Measurements from ENCODE around the gene MMP15.
"Not testable (repeated sequence)": the region's sequence is repeated elsewhere in the genome, so short reads cannot be mapped to it uniquely, and the experiment has no call there.

MMP15 gene

DNA sequence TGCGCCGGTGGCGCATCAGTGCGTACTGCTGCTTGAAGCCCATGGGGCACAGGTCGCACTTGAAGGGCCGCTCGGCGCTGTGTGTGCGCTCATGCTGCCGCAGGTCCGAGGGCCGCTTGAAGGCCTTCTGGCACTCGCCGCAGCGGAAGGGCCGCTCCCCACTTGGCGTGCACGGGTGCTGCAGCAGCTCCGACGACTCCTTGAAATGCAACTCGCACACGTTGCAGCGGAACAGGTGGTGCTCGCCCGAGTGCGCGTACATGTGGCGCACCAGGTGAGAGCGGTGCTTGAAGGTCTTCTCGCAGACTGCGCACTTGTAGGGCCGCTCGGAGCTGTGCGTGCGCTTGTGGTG, 28.4 kb upstream of the MMP15 start:
- DNase-seq, result no peak

DNA sequence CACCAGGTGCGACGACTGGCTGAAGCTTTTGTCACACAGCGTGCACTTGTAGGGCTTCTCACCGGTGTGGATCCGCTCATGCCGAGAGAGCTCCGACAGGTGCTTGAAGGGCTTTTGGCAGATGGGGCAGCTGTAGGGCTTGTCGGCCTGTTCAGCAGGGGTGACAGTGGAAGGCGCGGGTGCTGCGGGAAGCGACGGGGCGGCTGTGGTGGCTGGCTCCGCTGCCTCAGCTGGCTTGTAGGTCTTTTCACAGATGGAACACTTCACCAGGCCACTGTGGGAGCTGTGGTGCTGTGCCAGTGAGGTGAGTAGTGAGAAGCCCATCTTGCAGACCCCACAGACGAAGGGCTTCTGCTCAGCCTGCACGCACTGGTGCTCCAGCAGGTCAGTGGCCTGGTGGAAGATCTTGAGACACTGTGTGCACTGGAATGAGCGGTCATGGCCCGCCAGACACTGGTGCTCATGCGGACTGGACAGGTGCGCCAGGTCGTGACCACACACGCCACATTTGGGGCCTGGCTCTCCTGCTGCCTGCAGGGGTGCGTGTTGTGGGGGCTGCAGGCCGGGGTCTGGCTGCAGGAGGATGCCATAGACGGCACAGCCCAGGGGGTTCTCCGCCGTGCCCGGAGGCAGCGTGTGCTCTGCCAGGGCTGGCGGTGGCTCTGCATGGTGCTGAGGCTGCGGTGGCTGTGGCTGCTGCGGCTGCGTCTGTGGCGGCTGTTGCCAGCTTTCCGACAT, 27.9 kb upstream of the MMP15 start:
- no peak for DNase-seq

DNA sequence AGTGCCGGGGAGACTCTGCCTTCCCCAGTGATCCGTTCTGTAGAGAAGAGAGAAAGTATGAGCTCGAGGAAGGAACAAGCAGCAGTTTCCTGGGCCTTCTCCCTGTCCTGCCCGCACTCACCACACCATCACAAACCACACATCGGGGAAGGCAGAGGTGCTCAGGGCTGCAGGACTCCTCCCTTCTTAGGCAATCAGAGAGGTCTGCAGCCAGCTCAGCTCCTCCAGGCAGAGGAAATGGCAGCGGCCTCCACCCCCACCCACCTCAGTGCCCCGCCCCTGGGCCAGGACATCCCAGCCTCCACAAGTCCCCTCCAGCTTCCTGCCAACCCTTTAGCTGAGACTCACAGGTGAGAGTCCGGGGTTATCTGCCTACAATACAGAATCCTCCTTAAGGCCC, 27.1 kb upstream of the MMP15 start:
- peak; percentile 41 to 46 for DNase-seq

DNA sequence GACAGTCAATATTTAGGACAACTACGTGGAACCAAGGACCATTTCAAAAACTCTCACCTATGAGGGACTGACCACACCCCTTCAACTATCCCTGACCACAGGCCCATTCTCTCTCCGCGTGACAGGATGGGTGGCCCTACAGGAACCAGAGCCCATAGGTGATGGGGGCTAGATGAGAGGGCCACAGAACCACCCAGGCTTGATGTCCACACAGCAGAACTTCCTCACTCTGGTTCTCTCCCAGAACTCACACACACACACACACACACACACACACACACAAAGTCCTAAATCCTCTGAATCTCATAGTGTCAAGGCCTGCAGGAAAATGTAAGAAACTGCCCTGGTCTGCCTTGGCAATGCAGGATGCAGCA, 26.6 kb upstream of the MMP15 start:
- DNase-seq, result no peak

DNA sequence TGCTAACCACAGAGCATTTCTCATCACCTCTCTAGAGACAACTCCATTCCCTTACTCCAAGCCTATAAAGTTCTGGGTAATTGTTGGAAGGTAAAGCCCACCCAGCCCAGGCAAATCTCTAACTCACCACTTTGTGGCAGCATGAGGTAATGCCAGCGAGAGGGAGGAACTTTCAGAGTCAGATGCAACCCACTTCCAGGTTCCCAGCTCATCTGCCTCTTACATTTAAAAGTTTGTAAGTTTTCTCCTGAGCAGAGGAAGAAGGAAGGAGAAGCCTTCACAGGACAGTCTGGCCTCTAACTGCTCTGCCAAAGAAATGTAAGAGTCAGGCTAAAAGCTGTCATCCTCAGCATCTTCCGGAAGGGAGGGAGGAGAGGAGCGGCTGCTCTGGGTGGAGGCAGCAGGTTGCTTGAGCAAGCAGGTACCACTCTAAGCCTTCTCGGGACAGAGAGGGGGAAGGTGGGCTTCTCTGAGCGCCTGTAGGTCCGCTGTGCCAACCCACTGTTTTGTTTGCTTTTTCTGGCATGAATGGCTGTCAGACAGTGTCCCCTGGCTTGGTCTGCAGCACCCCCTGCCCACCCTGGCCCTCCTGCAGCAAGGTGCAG, 26.1 kb upstream of the MMP15 start:
- DNase-seq, result peak in 1 of 2 experiments; percentile 18

DNA sequence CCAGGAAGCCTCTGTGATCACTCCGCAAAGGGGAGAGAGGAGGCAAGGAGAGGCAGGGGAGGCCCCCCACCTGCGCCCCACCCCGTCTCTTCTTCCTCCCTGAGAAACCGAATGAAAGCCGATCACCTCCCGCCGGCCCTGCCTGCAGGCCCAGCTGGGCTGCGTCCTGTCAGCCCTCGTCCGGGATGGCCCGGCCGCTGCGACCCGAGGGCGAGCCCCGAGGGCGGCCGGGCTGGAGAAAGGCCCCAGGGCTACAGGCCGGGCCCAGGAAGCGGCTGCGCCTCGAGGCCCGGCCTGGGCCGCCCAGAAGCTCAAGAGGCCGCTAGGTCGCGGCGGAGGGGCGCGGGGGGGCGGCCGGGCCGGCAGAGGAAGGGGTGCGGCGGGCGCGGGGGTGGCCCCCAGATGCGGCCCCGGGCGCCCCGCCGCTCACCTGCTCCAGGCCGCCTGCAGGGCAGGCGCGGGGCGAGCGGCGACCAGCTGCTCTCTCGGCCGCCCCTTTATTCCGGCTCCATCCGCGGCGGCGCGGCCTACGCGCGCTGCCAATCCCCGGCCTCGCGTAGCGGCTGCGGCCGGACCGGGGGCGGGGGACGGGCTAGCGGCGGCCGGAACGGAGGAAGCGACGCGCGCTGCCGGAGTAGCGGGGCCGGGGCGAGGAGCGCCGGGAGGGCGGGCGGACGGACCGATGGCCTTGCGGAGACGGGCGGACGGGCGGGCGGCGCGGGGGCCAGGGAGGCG, 25.4 kb upstream of the MMP15 start, which contains the start of gene ZNF319:
TSS of gene ZNF319 (minus strand) at position 702 of the 735 bp plus-strand sequence. CDS start 2,407 bp downstream, outside the sequence.
- DNase-seq, result peak in 1 of 2 experiments; percentile 20

DNA sequence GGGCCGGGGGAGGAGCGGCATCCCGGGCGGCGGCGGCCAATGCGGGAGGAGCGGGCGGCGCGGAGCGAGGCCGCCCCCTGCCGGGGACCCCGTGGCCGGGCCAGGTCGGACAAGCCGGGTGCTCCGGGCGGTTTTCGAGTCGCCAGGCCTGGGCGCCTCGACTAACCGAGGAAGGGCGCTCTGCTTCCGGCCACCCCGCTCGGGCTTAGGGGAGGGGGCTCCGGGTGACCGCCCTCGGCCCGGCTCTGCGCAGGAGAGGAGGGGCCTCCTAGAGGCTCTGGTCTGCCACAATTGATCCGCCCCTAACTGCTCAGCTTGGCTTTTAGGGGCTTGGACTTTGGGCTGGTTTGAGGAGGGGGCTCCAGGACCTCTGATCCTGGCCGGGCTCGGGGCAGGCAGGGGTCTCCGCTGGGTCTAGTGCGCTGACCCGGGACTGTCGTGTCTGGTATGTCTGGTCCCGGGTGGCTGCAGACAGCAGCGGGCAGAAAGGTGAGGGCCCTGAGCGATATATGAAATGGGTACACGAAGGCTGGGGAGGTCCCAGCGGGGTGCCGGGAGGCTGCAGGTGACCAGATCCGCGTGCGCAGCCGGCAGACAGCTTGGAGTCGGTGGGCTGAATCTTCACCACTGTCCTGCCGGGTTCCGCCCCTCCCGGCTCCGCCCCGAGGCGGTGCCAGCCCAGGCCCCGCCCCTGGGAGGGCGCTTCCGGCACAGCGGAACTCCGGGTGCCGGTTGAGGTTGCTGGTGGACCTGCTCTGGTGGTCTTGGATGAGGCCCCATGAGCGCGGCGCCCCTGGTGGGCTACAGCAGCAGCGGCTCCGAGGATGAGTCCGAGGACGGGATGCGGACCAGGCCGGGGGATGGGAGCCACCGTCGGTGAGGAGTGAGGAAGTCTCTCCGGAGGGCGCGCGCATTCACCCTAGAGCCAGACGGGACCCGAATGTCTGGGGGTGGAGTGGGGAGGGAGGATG, 24.6 kb upstream of the MMP15 start, which contains the start of gene USB1:
TSS of gene USB1 (plus strand) at position 702 of the 971 bp plus-strand sequence. CDS start at position 779, 77 bp downstream.
- DNase-seq, result peak; percentile 77 to 83

DNA sequence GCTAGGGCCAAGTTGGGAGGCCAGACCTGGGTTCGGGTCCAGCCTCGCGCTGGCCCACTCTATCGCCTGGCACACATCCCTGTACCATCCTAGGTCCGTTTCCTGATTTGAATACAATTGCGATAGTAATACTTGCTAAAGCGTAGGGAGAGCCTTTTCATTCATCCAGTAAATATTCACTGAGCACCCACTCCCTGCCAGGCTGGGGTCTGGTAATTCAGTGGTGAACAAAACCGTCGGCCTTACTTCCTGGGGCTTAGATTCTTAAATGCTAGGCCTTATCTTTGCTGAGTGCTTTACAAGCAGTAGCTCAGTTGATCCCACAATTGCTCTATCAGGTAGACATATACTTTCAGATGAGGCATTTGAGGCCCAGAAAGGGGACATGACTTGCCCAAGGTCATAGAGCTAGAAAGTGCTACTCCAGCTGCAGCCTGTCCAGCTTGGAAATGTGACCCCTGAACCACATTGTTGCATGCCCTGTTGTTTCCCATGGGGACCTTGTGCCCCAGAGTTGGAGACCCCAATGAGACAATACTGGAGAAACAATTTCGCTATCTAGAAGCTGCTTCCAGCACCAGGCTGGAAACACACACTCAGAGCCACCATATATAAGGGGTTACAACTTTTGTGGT, 23.7 kb upstream of the MMP15 start:
- no peak for DNase-seq

DNA sequence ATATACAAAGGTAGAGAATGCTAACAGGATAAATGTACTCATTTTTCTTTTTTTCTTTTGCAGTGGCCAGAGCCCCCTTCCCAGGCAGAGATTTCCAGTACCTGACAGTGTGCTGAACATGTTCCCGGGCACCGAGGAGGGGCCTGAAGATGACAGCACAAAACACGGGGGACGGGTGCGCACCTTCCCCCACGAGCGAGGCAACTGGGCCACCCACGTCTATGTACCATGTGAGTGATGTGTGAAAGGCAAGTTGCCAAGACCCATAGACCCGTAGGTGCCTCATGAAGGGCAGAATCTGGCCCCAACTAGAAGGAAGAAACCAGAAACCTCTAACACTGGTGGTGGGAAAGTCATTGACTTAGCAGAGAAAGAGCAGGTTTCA, 23.1 kb upstream of the MMP15 start:
- no peak for DNase-seq

DNA sequence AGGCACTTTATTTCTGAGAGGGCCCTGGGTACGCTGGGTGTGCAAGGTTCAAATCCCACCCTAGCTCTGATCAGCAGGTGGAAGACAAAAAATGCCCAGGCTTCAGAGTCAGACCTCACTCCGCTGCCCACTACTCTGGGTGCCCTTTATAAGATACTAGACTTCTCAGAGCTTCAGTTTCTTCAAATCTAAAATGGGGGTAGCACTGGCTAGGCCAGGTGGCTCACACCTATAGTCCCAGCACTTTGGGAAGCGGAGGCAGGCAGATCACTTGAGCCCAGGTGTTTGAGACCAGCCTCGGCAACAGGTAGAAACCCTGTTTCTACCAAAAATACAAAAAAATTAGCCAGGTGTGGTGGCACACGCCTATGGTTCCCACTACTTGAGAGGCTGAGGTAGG, 22.6 kb upstream of the MMP15 start:
- no peak for DNase-seq

DNA sequence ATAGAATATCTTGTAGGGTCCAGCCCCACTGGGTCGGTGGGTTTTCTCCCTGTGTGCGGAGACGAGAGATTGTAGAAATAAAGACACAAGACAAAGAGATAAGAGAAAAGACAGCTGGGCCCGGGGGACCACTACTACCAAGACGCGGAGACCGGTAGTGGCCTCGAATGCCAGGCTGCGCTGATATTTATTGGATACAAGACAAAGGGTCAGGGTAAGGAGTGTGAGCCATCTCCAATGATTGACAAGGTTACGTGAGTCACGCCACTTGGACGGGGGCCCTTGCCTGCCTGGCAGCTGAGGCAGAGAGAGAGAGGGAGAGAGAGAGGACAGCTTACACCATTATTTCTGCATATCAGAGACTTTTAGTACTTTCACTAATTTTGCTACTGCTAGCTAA, 20.8 kb upstream of the MMP15 start:
- not testable (repeated sequence) for DNase-seq

DNA sequence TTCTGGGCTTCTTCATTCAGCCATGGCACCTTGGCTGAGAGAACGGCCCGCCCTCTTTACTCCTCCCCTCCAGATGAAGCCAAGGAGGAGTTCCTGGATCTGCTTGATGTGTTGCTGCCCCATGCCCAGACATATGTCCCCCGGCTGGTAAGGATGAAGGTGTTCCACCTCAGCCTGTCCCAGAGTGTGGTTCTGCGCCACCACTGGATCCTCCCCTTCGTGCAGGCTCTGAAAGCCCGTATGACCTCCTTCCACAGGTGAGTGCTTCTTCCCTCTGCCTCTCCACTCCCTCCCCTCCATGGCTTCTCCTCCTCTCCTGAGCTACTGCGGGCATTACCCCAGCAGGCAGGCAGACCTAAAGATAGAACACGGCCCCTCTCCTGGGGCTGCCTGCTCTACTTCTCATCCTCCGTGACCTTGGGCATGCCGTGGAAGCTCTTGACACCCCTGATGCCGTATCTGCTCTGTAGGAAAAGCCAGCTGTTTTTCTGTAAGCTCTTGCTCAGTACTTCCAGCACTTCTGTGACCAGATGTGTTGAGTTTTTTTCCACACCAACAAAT, 15.6 kb upstream of the MMP15 start:
- DNase-seq, result no peak

DNA sequence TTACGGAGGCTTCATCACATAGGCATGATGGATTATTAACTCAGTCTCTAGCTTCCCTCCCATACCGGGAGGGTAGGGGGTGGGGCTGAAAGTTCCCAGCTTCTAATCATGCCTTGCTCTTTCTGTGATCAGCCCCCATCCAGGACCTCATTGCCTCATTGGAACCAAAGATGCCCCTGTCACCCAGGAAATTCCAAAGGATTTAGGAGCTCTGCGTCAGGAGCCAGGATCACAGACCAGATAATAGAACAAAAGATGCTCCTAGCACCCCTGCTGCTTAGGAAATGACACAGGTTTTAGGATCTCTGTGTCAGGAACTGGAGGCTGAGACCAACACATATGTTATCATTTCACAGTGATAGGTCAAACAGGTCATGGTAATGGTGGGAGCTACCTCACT, 14.7 kb upstream of the MMP15 start:
- no peak for DNase-seq

DNA sequence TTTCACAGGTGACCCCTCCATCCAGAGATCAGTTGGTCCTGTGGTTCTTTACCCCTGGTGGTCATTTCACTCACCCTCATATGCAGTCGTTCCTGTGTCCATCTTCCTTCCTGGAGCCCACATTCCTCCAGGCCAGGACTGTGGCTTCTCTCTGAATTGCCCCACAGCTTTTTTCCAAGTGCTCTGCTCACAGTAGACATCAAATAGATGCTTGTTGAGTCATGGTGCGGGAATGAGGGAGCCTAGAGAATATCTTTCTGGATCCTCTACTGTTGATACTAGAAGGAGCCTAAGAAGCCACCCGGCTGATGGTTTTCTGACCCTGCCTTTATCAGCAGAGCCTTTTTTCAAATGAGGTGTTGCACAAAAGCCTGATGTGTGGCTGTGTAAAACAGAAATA, 13.9 kb upstream of the MMP15 start:
- no peak for DNase-seq

DNA sequence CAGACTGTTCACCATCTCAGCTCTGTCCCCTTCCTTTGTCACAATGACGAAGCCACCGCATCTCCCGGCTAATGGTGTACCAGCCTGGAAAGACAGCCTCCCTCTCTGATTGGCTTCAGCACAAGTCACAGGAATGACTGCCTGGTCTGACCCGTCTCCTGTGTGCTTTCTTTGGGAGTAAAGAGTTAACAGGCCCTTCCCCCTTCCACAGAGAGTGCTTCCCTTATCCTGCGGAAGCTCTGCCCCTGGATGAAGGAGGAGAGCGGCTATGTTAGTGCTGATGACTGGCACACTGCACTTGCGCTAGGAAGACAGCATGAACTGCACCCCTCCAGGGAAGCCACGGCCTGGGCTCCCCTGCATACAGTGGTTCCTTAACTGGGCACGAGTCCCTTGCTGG, 13.1 kb upstream of the MMP15 start:
- DNase-seq, result no peak

DNA sequence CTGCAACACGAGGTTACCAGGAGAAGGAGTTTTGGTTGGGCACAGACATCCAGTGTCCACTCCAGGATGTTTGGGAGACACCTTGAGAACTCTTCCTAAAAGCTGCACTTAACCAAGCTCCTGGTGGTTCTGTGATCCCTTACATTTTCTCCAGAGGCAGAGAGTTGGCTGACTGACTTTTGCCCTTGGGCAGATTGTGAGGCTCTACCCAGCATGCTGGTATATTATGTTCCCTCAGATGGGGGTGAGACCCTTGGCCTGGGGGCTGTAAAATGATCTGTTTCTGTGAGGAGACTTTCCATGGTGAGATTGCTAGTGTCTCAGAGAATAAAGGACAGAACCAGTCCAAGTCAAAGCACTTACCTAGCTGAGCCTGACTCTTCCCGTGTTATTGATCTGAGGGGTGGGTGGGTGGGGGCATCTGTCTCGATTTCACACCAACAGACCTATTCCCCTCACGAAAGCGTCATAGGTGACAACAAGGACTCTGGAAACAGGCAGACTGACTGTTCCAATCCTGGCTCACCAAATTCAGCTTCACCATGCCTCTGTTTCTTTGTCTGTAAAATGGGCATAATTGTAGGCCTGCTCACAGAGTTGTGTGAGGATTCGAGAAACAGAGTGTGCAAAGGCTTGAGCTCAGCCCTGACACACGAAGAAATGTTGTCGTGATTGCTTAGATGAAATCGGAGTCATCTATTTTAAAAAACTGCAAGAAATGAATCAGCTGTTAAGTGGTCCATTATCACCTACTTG, 12.2 kb upstream of the MMP15 start:
- DNase-seq, result no peak

DNA sequence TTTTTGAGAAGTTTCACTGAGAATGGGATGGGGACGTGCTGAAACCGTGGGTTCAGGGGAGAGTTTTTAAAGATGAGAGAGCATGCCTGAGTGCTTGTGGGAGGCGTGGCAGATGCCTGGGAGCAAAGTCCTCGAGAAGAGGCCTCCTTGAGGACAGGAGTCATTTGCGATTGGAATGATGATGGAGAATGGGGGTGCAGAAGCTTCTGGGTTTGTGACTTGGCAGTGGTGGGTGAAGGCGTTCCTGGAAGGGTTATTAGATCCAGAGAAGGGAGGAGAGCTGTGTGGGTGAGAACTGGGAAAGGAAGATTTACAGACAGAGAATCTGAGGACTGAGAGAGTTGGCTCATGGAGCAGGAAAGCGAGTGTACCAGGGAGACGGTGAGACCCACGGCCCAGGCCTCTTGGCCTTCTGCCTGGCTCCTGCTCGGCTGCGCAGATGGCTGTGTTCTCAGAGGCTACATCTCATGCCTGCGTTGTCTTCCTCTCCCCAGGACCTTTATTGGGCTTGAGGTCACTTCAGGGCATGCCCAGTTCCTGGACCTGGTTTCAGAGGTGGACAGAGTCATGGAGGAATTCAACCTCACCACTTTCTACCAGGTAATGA, 8.6 kb upstream of the MMP15 start:
- no peak for DNase-seq

DNA sequence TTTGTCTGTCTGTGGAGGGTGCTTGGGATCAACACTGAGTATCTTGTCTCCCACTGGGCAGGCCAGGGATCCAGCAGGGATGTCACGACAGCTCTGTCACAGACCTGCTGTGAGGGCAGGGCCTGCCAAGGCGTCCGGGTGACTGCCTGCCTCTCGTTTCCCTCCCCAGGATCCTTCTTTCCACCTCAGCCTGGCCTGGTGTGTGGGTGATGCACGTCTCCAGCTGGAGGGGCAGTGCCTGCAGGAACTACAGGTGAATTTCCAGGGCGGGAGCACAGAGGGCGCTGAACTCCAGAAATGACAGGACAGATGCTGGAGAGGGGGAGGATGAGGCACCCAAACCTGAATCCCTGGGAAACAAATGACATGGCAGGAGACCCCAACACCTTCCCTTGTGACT, 6.8 kb upstream of the MMP15 start:
- no peak for DNase-seq

DNA sequence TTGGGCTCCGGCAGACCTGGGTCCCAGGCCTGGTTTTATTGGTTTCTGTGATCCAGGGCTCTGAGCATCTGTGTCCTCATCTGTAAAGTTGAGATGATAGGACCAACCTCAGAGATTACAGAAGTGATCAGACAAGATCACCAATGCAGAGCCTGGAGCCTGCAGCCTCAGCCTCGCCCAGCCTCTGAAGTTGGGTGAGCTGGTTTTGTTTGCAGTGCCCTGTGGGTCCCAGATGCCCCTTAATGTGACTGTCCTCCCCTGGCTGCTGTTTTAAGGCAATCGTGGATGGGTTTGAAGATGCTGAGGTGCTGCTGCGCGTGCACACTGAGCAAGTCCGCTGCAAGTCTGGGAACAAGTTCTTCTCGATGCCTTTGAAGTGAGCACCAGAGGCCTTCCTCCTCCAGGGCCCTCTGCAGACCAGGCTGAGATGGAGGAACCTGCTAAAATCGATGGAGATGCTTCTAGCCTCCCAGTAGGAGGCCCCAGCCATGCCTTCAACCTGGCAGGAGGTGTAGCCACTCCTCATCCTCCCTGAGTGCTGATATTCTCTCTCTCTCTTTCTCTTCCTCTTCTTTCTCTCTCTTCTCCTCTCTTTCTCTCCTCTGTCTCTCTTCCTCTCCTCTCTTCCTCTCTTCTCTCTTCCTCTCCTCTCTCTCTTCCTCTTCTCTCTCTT, 5.6 kb upstream of the MMP15 start:
- DNase-seq, result no peak

All from stimulated activated CD4-positive, alpha-beta T cell treated with anti-CD3 and anti-CD28 coated beads, Interleukin-4, amount 100 ng/mL, for 4 hours (primary cell).